Measurements from ENCODE around the gene EPN3. TPM values are rescaled to one million over a fixed set of nuclear protein-coding genes. Genes with fewer than 3 reads are reported as not detected.
A peak's percentile ranks its signal among the peaks of the same experiment; 100 is the strongest.

Gene EPN3
- 10 to 100 TPM; 16.2 to 40.0 (median 27.4) TPM for total RNA-seq
- long read RNA-seq, donor 1, full-length matches to known transcripts: 4 of 13 reads
- long read RNA-seq, donor 1, partial matches to known transcripts: 3 of 13 reads
- long read RNA-seq, donor 1, other reads (novel, unspliced or antisense): 6 of 13 reads
- long read RNA-seq, donor 2, full-length matches to known transcripts: 2 of 9 reads
- long read RNA-seq, donor 2, partial matches to known transcripts: 2 of 9 reads
- long read RNA-seq, donor 2, other reads (novel, unspliced or antisense): 5 of 9 reads

DNA sequence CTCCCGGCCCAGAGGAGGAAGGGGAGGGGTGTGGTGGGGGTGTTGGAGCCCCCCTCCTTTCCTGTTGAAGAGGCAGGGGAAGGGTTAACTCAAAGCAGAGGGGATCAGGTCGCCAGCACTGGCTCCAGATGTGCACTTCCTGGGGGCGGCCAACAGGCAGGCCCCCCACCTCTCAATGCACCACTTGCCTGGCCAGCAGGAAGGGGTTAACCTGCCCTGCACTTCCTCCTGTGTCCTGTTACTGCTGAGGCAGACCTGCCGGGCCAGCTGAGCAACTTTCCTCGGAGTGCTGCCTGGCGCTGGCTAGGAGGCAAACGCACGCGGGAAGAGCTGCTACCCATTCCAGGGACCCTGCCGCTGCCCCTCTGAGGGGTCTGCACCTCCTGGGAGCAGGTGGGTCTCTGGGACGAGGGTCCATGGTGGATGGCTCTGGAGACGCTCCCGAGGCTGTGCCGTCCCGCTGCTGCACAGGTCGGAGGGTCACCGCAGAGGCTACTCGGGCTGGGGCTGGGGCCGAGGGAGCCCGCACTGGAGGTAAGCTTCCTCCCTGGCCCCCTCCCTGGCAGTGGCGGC lies at the start of gene EPN3:
Gene EPN3 (plus strand): TSS at position 284 of the 573 bp plus-strand sequence. CDS start 3,822 bp downstream, outside the sequence.
- H3K4me3 ChIP-seq: peak within 1 kb of the TSS; percentile 38
- H3K4me1 ChIP-seq (ENCODE audit: low read depth): peaks cover 23% of the 10 kb centered on the region
- no peaks in the 10 kb centered on the region for H3K36me3 ChIP-seq (ENCODE audit: low read depth)
- ATAC-seq (peak; percentile 70), DNase-seq (peak; percentile 83 to 86 (median 85))
- intact Hi-C loops (cut with DNase I, micrococcal nuclease): no loop called here
- TF ChIP-seq, protein P1, sequence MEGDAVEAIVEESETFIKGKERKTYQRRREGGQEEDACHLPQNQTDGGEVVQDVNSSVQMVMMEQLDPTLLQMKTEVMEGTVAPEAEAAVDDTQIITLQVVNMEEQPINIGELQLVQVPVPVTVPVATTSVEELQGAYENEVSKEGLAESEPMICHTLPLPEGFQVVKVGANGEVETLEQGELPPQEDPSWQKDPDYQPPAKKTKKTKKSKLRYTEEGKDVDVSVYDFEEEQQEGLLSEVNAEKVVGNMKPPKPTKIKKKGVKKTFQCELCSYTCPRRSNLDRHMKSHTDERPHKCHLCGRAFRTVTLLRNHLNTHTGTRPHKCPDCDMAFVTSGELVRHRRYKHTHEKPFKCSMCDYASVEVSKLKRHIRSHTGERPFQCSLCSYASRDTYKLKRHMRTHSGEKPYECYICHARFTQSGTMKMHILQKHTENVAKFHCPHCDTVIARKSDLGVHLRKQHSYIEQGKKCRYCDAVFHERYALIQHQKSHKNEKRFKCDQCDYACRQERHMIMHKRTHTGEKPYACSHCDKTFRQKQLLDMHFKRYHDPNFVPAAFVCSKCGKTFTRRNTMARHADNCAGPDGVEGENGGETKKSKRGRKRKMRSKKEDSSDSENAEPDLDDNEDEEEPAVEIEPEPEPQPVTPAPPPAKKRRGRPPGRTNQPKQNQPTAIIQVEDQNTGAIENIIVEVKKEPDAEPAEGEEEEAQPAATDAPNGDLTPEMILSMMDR (IDR thresholded peaks at IDR 0.05): no peak
- H3K9me3 ChIP-seq: no peaks in the 10 kb centered on the region

DNA sequence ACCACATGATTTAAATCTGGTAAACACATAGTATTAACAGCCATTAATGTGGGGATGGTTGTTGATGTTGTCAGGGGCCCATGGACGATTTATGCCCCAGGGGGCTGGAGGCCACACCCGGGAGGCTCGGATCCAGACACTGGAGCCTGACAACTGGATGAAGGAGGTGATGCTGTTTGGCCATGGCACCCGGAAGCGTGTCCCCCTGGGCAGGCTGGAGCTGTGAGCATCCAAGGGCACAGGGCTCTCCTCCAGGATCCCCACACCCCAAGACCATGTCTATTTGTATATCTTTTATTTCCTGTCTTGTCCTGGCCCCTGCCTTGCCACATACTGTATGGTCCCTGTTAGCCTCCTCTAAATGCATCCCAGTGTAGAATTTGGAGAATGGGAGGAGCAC lies 49.3 kb upstream of the EPN3 start:
- Histone ChIP-seq H3K36me3 (ENCODE audit: low read depth) (no peaks in the 10 kb centered on the region), H3K4me1 (ENCODE audit: low read depth) (peaks cover 13% of the 10 kb centered on the region), H3K9me3 (no peaks in the 10 kb centered on the region), H3K4me3 (no peak overlapping the region)
- intact Hi-C loops (cut with DNase I, micrococcal nuclease): loop anchor here (10.0 kb wide), 2 partner anchors 62 to 118 kb away; partner anchors contain the start of gene SPATA20 (in 1 of the 2)
- TF ChIP-seq, protein P1 (IDR thresholded peaks at IDR 0.05): no peak
- ATAC-seq (no peak), DNase-seq (peak in 2 of 3 donors; percentile 26 to 49)

DNA sequence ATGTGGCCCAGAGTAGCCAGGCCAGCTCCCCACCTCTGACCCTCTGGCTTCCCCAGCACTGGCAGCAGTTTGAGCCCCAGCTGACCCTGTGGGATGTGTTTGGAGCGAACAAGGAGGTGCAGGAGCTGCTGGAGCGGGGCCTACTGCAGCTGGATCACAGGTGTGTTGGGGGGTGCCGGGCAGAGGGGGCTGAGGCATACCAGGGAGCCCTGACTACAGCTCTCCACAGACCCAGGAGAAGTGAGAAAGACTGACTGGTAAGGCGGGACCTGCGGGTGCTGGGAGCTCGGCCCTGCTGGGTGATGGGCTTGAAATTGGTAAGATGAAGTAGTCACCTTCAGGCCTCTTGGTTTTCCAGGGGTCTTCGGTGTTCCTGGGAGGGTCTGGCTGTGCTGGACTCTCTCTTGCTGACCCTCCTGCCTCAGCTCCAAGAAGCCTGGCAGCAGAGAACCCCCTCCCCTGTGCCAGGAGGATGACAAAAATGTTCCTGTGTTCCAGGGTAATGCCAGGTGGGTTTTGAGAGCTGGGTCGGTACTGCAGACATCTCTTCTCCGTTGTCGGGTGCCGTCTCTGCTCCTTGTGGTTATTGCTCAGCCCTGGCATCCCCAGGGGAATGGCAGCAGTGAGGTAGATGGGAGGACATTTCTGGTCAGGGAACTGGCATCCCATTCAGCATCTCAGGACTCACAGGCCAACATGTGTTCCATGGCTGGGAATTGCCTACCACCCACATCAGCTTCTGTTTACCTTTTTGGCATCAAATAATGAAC lies 48.0 kb upstream of the EPN3 start:
- intact Hi-C loops (cut with DNase I, micrococcal nuclease): loop anchor here (10.0 kb wide), 2 partner anchors 60 to 120 kb away; partner anchors contain the start of gene SPATA20 (in 1 of the 2)

DNA sequence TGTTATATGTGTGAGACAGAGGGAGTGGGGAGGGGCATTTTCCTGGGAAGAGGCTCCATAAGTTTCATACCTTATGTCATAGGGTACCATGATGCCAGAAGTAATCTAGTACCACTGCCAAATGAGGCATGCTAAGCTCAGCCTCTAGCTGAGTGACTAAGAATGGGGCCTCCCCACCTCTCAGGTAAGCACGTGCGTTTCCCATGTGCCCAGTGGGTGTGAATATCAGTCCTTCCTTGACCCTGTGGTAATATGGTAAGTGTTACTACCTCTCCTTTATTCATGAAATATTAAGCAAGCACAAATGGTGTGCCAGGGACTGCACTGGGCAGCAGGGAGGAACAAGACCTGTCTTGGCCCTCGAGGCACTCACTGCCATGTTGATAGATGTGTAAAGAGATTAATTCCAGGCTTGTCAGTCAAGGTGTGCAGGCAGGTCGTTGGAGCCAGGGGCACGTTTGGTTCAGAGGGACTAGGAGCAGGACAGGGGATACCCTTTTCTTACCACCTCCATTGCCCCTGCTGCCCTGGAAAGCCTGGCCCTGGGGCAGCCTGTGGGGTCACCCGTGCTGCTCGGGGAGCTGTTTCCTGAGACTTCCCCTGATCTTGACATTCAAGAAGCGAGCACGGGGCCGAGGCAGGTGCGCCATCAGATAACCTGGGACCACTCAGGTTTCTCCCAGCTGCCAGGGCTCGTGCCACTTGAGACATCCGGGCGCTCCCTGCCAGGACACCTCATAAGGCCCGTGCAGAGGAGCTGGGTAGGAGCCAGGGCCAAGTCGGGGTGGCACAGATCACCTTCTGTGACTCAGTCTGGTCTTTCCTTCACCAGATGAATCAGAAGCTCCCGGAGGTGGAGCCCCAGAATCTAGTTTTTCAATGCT lies 45.1 kb upstream of the EPN3 start:
- intact Hi-C loops (cut with DNase I, micrococcal nuclease): loop anchor here (10.0 kb wide), 2 partner anchors 57 to 123 kb away; partner anchors contain the start of gene SPATA20 (in 1 of the 2)
- TF ChIP-seq, protein P1 (IDR thresholded peaks at IDR 0.05): no peak
- H3K4me3 ChIP-seq: no peak overlapping the region
- no peaks in the 10 kb centered on the region for H3K9me3 ChIP-seq
- ATAC-seq: no peak
- DNase-seq: peak in 2 of 3 donors; percentile 17 to 39
- H3K4me1 ChIP-seq (ENCODE audit: low read depth): no peaks in the 10 kb centered on the region
- no peaks in the 10 kb centered on the region for H3K36me3 ChIP-seq (ENCODE audit: low read depth)

More for the DNA sequence above, 48.0 kb upstream of the EPN3 start:
- peak in 2 of 3 donors; percentile 23 to 46 for DNase-seq
- no peaks in the 10 kb centered on the region for H3K36me3 ChIP-seq (ENCODE audit: low read depth)
- H3K4me3 ChIP-seq: no peak overlapping the region
- no peak for ATAC-seq
- no peaks in the 10 kb centered on the region for H3K9me3 ChIP-seq
- peaks cover 9% of the 10 kb centered on the region for H3K4me1 ChIP-seq (ENCODE audit: low read depth)
- TF ChIP-seq, protein P1 (IDR thresholded peaks at IDR 0.05): no peak

DNA sequence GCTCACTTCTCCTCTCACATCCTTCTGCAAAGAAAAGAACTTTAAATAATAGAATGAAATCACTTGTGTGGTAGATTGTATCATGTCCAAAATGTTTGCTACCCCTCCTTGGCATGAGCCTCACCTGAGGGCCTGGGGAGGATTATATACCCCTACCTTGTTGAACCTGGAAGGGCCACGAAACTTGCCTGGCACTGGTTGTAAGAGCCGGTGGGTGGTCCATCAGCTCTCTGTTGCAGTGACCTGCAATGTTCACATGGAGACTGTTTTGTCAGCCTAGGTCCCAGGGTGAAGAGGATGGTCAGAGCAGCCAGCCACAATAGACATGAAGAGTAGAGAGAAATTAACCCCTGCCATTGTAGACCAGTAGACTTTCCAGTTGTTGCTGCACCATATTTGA lies 43.7 kb upstream of the EPN3 start:
- no peaks in the 10 kb centered on the region for H3K9me3 ChIP-seq
- DNase-seq (peak in 2 of 3 donors; percentile 2 to 10), ATAC-seq (no peak)
- intact Hi-C loops (cut with DNase I, micrococcal nuclease): loop anchor here (10.0 kb wide), 2 partner anchors 56 to 124 kb away; partner anchors contain the start of gene SPATA20 (in 1 of the 2)
- H3K4me1 ChIP-seq (ENCODE audit: low read depth): no peaks in the 10 kb centered on the region
- TF ChIP-seq, protein P1 (IDR thresholded peaks at IDR 0.05): no peak
- H3K36me3 ChIP-seq (ENCODE audit: low read depth): no peaks in the 10 kb centered on the region
- H3K4me3 ChIP-seq: no peak overlapping the region

Measured in mucosa of descending colon (tissue), 3 donors.